Measurements from ENCODE around the gene MDM2.

DNA sequence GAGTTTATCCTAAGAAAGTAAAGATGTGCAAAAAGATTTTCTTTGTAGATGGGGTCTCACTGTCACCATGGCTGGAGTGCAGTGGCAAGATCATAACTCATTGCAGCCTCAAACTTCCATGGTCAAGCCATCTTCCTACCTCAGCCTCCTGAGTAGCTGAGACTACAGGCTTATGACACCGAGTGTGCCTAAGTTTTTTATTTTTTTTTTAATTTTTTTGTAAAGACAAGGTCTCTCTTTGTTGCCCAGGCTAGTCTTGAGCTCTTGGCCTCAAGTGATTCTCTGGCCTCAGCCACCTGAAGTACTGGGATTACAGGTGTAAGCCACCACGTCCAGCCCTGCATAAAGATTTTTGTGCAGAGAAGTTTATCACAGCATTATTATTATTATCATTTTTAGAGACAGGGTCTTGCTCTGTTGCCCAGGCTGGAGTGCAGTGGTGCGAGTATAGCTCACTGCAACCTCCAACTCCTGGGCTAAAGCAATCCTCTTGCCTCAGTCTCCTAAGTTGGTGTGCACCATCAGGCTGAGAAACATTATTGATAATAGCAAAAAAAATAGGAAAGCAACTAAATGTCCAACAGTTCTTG, 19.3 kb upstream of the MDM2 start:
- no peak for TF ChIP-seq POLR2AphosphoS5 (IDR thresholded peaks at IDR 0.05; ENCODE audit: low read depth, low read length)
- TF ChIP-seq, protein P1, sequence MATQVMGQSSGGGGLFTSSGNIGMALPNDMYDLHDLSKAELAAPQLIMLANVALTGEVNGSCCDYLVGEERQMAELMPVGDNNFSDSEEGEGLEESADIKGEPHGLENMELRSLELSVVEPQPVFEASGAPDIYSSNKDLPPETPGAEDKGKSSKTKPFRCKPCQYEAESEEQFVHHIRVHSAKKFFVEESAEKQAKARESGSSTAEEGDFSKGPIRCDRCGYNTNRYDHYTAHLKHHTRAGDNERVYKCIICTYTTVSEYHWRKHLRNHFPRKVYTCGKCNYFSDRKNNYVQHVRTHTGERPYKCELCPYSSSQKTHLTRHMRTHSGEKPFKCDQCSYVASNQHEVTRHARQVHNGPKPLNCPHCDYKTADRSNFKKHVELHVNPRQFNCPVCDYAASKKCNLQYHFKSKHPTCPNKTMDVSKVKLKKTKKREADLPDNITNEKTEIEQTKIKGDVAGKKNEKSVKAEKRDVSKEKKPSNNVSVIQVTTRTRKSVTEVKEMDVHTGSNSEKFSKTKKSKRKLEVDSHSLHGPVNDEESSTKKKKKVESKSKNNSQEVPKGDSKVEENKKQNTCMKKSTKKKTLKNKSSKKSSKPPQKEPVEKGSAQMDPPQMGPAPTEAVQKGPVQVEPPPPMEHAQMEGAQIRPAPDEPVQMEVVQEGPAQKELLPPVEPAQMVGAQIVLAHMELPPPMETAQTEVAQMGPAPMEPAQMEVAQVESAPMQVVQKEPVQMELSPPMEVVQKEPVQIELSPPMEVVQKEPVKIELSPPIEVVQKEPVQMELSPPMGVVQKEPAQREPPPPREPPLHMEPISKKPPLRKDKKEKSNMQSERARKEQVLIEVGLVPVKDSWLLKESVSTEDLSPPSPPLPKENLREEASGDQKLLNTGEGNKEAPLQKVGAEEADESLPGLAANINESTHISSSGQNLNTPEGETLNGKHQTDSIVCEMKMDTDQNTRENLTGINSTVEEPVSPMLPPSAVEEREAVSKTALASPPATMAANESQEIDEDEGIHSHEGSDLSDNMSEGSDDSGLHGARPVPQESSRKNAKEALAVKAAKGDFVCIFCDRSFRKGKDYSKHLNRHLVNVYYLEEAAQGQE (IDR thresholded peaks at IDR 0.05; ENCODE audit: insufficient read depth in 1 of 2, low read depth in 2 of 2, low read length in 2 of 2) = no peak

Data from PFSK-1 (cell line).